ENCODE measurements around the gene UQCR10. TPM values are rescaled to one million over a fixed set of nuclear protein-coding genes. Genes with fewer than 3 reads are reported as not detected.

Gene UQCR10
- total and polyA plus RNA-seq, 4 experiments from 2014 or later: 47.6 to 332 (median 162) TPM

DNA sequence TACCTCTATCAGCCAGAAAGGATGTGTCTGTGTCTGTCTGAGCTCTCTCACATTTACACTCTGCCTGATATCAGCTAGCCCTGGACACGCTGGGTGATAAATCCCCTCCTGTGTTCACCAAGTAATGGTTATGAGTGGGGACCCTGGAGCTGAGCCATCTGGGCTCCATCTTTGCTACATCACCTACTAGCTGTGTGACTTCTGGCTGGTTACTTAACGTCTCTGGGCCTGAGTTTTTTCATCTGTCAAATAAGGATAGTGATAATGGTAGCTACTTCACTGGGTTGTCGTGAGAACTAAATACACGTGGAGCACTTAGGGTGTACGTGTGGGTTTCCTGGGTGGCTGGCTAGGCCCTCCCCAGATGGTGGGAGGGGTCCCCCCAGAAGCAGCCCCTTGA, 22.9 kb downstream of the UQCR10 start:
- Histone ChIP-seq H3K36me3 (ENCODE audit: insufficient read depth, low read length) (peaks cover 40% of the 10 kb centered on the region), H3K27ac (ENCODE audit: low read depth, low read length) (no peak overlapping the region), H3K9me3 (ENCODE audit: control insufficient read depth in 1 of 2, low read length in 2 of 2) (no peaks in the 10 kb centered on the region), H3K4me3 (ENCODE audit: low read length in 2 of 2) (no peak overlapping the region), H3K4me1 (ENCODE audit: insufficient read depth, low read length) (no peaks in the 10 kb centered on the region), H3K27me3 (ENCODE audit: insufficient read depth, low read length) (no peaks in the 10 kb centered on the region)
- H3K27me3 Mint-ChIP-seq: no peaks in the 10 kb centered on the region
- no peak overlapping the region for H3K27ac Mint-ChIP-seq
- H3K4me3 Mint-ChIP-seq: no peak overlapping the region
- no peak for DNase-seq
- H3K4me1 Mint-ChIP-seq: no peaks in the 10 kb centered on the region
- ChIA-PET POLR2A (ENCODE audit: partially characterized antibody) (no interaction called here), CTCF (ENCODE audit: partially characterized antibody) (no interaction called here)
- peaks cover 33 to 63% of the 10 kb centered on the region in 2 donors for H3K36me3 Mint-ChIP-seq
- intact Hi-C loops (cut with micrococcal nuclease): no loop called here
- H3K9me3 Mint-ChIP-seq: no peaks in the 10 kb centered on the region

DNA sequence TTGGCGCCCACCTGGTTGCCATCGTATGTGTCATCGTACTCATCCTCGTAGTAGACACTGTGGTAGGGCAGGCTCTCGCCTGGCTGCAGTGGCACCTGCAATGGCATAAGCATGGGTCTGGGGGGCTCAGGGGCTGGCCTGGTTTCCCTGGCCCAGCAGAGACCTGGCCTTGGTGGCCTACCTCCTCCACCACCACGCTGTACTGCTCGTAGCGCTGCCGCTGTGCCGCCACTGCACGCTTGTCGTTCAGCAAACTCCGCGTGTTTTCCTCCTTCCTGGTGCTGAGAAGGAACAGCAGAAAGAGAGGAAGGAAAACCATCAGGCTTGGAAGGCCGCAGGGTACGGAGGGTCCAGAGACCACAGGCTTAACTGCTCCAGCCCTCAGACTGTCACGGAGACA, 26.2 kb downstream of the UQCR10 start:
- POLR2A ChIA-PET (ENCODE audit: partially characterized antibody): no interaction called here

DNA sequence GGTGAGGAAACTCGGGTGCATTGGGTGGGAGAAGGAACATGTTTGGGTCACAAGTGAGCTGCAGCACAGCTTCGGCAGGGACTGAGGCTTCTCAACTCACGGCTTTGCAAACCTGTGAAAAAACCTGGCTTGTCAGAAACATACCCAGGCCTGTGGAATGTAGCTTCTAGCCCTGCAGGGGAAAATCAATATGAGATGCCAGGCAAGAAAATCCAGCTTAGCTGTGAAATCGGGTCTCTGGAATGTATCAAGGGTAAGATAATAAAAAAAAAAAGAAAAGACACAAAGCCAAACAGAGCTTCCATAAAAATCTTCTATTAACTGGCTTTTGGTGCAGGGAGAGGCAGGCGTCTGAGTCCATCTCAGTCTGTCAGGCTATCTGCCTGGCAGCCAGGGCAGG, 28.5 kb downstream of the UQCR10 start:
- Mint-ChIP-seq H3K36me3 (peaks cover 32 to 74% of the 10 kb centered on the region in 2 donors), H3K9me3 (no peaks in the 10 kb centered on the region), H3K4me1 (no peaks in the 10 kb centered on the region), H3K4me3 (no peak overlapping the region), H3K27me3 (no peaks in the 10 kb centered on the region), H3K27ac (no peak overlapping the region)
- ChIA-PET POLR2A (ENCODE audit: partially characterized antibody) (interaction anchor here (0.9 kb wide), 1 partner anchor 210 kb away, joined by 3 read pairs; no protein-coding TSS in a partner anchor), CTCF (ENCODE audit: partially characterized antibody) (interaction anchor here (1.1 kb wide), 1 partner anchor 10 kb away, joined by 3 read pairs; no protein-coding TSS in a partner anchor)
- no peaks in the 10 kb centered on the region for H3K9me3 ChIP-seq (ENCODE audit: control insufficient read depth in 1 of 2, low read length in 2 of 2)
- H3K4me3 ChIP-seq (ENCODE audit: low read length in 2 of 2): no peak overlapping the region
- no peak for DNase-seq
- intact Hi-C loops (cut with micrococcal nuclease): no loop called here
- no peak overlapping the region for H3K27ac ChIP-seq (ENCODE audit: low read depth, low read length)
- H3K27me3 ChIP-seq (ENCODE audit: insufficient read depth, low read length): no peaks in the 10 kb centered on the region
- H3K36me3 ChIP-seq (ENCODE audit: insufficient read depth, low read length): peaks cover 69% of the 10 kb centered on the region
- H3K4me1 ChIP-seq (ENCODE audit: insufficient read depth, low read length): no peaks in the 10 kb centered on the region

More for the DNA sequence above, 26.2 kb downstream of the UQCR10 start:
- Mint-ChIP-seq H3K4me3 (no peak overlapping the region), H3K27me3 (no peaks in the 10 kb centered on the region), H3K36me3 (peaks cover 41 to 76% of the 10 kb centered on the region in 2 donors), H3K4me1 (no peaks in the 10 kb centered on the region), H3K9me3 (no peaks in the 10 kb centered on the region), H3K27ac (no peak overlapping the region)
- Histone ChIP-seq H3K27me3 (ENCODE audit: insufficient read depth, low read length) (no peaks in the 10 kb centered on the region), H3K4me1 (ENCODE audit: insufficient read depth, low read length) (no peaks in the 10 kb centered on the region), H3K36me3 (ENCODE audit: insufficient read depth, low read length) (peaks cover 60% of the 10 kb centered on the region), H3K27ac (ENCODE audit: low read depth, low read length) (no peak overlapping the region), H3K9me3 (ENCODE audit: control insufficient read depth in 1 of 2, low read length in 2 of 2) (no peaks in the 10 kb centered on the region), H3K4me3 (ENCODE audit: low read length in 2 of 2) (no peak overlapping the region)
- CTCF ChIA-PET (ENCODE audit: partially characterized antibody): no interaction called here
- intact Hi-C loops (cut with micrococcal nuclease): no loop called here
- DNase-seq: no peak

DNA sequence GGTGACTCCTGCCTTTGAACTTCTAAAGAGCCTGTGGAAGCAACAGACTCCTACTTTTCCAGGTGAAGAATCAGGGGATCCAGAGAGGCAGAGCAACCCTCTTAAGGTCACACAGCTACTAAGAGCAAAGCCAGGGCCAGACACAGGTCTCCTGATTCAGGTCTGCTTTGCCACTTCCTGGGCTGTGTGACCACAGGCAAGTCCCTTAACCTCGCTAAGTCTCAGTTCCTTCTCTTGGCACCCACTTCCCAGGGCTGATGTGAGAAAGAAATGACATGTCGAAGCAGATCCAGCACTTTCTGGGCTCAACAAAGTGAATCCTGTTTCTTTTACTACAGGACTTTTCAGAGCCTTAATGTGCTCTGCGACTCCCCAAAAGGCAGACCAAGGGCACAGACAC, 30.2 kb downstream of the UQCR10 start:
- Histone ChIP-seq H3K36me3 (ENCODE audit: insufficient read depth, low read length) (peaks cover 73% of the 10 kb centered on the region), H3K4me1 (ENCODE audit: insufficient read depth, low read length) (no peaks in the 10 kb centered on the region), H3K4me3 (ENCODE audit: low read length in 2 of 2) (no peak overlapping the region), H3K27me3 (ENCODE audit: insufficient read depth, low read length) (no peaks in the 10 kb centered on the region), H3K9me3 (ENCODE audit: control insufficient read depth in 1 of 2, low read length in 2 of 2) (no peaks in the 10 kb centered on the region), H3K27ac (ENCODE audit: low read depth, low read length) (no peak overlapping the region)
- Mint-ChIP-seq H3K4me3 (no peak overlapping the region), H3K9me3 (peaks cover 0 to 2% (median 0%) of the 10 kb centered on the region in 8 donors), H3K4me1 (no peaks in the 10 kb centered on the region), H3K27ac (no peak overlapping the region), H3K27me3 (no peaks in the 10 kb centered on the region), H3K36me3 (peaks cover 34 to 72% of the 10 kb centered on the region in 2 donors)
- ChIA-PET POLR2A (ENCODE audit: partially characterized antibody) (no interaction called here), CTCF (ENCODE audit: partially characterized antibody) (no interaction called here)
- intact Hi-C loops (cut with micrococcal nuclease): no loop called here
- DNase-seq: no peak

DNA sequence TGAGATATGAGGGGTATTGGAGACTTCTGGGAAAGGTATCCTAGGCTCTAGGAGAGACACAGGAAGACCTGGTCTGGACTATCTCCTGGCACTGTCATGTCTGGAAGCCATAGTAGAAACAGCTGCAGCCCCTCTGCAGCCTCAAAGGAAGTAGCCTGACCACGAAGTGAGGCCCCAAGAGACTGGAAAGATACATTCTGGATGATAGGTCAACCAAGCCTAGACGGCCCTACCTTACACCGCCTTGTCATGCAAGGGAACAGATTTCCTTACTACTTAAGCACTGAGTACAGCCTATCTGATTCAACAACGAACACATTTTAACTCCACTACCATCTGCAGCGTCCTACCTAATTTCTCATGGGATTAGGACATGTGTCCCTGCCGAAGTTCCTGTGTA, 31.1 kb downstream of the UQCR10 start:
- intact Hi-C loops (cut with micrococcal nuclease): no loop called here
- POLR2A ChIA-PET (ENCODE audit: partially characterized antibody): no interaction called here

DNA sequence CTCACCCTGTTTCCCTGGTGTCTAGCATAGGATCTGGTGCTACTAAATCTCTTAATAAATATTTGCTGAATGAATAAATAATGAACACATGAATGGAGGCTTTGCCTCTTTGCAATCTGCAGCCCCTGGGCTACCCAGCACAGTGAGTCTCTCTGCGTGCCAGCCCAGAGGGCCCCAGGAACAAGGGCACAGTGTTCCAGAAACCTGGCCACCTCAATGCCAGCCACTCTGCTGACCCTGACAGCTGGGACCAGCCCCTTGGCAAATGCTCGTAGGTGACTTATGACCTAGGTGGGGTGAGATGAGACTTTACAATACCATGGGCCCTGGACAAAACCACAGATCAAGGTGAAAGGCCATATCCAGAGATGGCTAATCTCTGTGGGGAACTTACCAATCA, 31.6 kb downstream of the UQCR10 start:
- Histone ChIP-seq H3K27ac (ENCODE audit: low read depth, low read length) (no peak overlapping the region), H3K36me3 (ENCODE audit: insufficient read depth, low read length) (peaks cover 64% of the 10 kb centered on the region), H3K4me1 (ENCODE audit: insufficient read depth, low read length) (no peaks in the 10 kb centered on the region), H3K27me3 (ENCODE audit: insufficient read depth, low read length) (no peaks in the 10 kb centered on the region), H3K9me3 (ENCODE audit: control insufficient read depth in 1 of 2, low read length in 2 of 2) (no peaks in the 10 kb centered on the region), H3K4me3 (ENCODE audit: low read length in 2 of 2) (no peak overlapping the region)
- Mint-ChIP-seq H3K9me3 (peaks cover 0 to 2% (median 0%) of the 10 kb centered on the region in 8 donors), H3K4me1 (no peaks in the 10 kb centered on the region), H3K27me3 (no peaks in the 10 kb centered on the region), H3K4me3 (no peak overlapping the region), H3K27ac (peak overlapping the region in 4 of 7 donors; percentile 30 to 57 (median 48)), H3K36me3 (peaks cover 35 to 67% of the 10 kb centered on the region in 2 donors)
- ChIA-PET CTCF (ENCODE audit: partially characterized antibody) (no interaction called here), POLR2A (ENCODE audit: partially characterized antibody) (no interaction called here)
- no peak for DNase-seq
- intact Hi-C loops (cut with micrococcal nuclease): no loop called here

More for the DNA sequence above, 31.1 kb downstream of the UQCR10 start:
- Histone ChIP-seq H3K4me1 (ENCODE audit: insufficient read depth, low read length) (no peaks in the 10 kb centered on the region), H3K36me3 (ENCODE audit: insufficient read depth, low read length) (peaks cover 63% of the 10 kb centered on the region), H3K27ac (ENCODE audit: low read depth, low read length) (no peak overlapping the region), H3K9me3 (ENCODE audit: control insufficient read depth in 1 of 2, low read length in 2 of 2) (no peaks in the 10 kb centered on the region), H3K27me3 (ENCODE audit: insufficient read depth, low read length) (no peaks in the 10 kb centered on the region), H3K4me3 (ENCODE audit: low read length in 2 of 2) (no peak overlapping the region)
- DNase-seq: no peak
- Mint-ChIP-seq H3K27me3 (no peaks in the 10 kb centered on the region), H3K36me3 (peaks cover 31 to 65% of the 10 kb centered on the region in 2 donors), H3K4me3 (no peak overlapping the region), H3K27ac (peak overlapping the region in 5 of 7 donors; percentile 42 to 76 (median 57)), H3K9me3 (peaks cover 0 to 2% (median 0%) of the 10 kb centered on the region in 8 donors), H3K4me1 (no peaks in the 10 kb centered on the region)
- CTCF ChIA-PET (ENCODE audit: partially characterized antibody): no interaction called here

DNA sequence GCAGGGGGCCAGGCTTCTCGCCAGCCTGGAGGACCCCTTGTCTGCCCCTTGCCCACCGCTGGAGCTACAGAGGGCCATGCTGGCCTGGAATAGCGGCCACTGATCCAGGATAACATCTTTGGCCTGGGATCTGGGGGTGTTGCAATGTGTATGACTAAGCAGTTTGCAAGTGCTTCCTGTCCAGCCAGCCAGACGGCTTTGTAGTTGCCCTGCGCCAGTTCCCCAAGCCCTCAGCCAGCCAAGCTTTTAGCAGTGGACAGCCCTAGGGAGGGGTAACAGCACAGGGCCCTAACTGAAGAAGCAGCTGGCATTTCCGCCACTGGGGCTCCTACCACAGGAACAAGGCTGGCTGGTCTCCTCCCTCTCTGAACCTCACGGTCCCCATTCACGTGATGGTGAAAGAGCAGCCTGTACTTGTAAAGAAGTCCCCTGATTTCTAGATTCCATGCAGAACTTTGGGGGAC, 32.1 kb downstream of the UQCR10 start:
- H3K4me3 Mint-ChIP-seq: no peak overlapping the region
- intact Hi-C loops (cut with micrococcal nuclease): no loop called here
- no peaks in the 10 kb centered on the region for H3K4me1 Mint-ChIP-seq
- H3K4me1 ChIP-seq (ENCODE audit: insufficient read depth, low read length): no peaks in the 10 kb centered on the region
- H3K27ac Mint-ChIP-seq: peak overlapping the region in 2 of 7 donors; percentile 30 to 42
- peaks cover 0 to 2% (median 0%) of the 10 kb centered on the region in 8 donors for H3K9me3 Mint-ChIP-seq
- peaks cover 68% of the 10 kb centered on the region for H3K36me3 ChIP-seq (ENCODE audit: insufficient read depth, low read length)
- ChIA-PET CTCF (ENCODE audit: partially characterized antibody) (no interaction called here), POLR2A (ENCODE audit: partially characterized antibody) (no interaction called here)
- no peak for DNase-seq
- H3K27me3 Mint-ChIP-seq: no peaks in the 10 kb centered on the region
- peaks cover 35 to 69% of the 10 kb centered on the region in 2 donors for H3K36me3 Mint-ChIP-seq
- no peak overlapping the region for H3K27ac ChIP-seq (ENCODE audit: low read depth, low read length)
- H3K9me3 ChIP-seq (ENCODE audit: control insufficient read depth in 1 of 2, low read length in 2 of 2): no peaks in the 10 kb centered on the region
- no peaks in the 10 kb centered on the region for H3K27me3 ChIP-seq (ENCODE audit: insufficient read depth, low read length)
- H3K4me3 ChIP-seq (ENCODE audit: low read length in 2 of 2): no peak overlapping the region

DNA sequence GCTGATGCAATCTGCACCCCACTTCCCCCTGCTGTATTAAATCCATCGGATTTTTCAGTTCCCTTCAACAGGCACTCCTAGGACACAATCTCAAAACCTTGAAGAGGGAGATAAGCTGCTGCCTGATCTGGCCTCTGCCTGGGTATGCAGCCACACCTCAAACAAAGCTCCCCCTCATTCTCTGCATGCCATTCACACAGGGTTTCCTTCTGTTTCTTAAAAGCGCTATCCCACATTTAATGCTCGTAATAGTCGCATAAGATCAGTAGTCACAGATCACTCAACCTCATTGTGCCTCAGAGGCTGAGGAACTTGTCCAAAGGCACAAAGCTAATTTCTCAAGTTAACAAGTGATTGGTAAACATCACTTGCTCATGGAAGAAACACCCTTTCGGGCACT, 34.0 kb downstream of the UQCR10 start:
- intact Hi-C loops (cut with micrococcal nuclease): no loop called here
- DNase-seq: no peak
- POLR2A ChIA-PET (ENCODE audit: partially characterized antibody): no interaction called here
- Mint-ChIP-seq H3K9me3 (peaks cover 0 to 2% (median 0%) of the 10 kb centered on the region in 8 donors), H3K4me1 (no peaks in the 10 kb centered on the region), H3K36me3 (peaks cover 41 to 72% of the 10 kb centered on the region in 2 donors), H3K4me3 (no peak overlapping the region), H3K27me3 (no peaks in the 10 kb centered on the region), H3K27ac (peak overlapping the region in 1 of 7 donors; percentile 70)
- Histone ChIP-seq H3K36me3 (ENCODE audit: insufficient read depth, low read length) (peaks cover 76% of the 10 kb centered on the region), H3K9me3 (ENCODE audit: control insufficient read depth in 1 of 2, low read length in 2 of 2) (no peaks in the 10 kb centered on the region), H3K4me3 (ENCODE audit: low read length in 2 of 2) (no peak overlapping the region), H3K4me1 (ENCODE audit: insufficient read depth, low read length) (no peaks in the 10 kb centered on the region), H3K27ac (ENCODE audit: low read depth, low read length) (no peak overlapping the region), H3K27me3 (ENCODE audit: insufficient read depth, low read length) (no peaks in the 10 kb centered on the region)
- CTCF ChIA-PET (ENCODE audit: partially characterized antibody): no interaction called here
